Measurements from ENCODE around the gene RRP1.

The RRP1 gene

GRCh38 chr21:43767498-43767983, 21.8 kb upstream of the RRP1 start:
- Histone ChIP-seq H3K36me3 (peaks cover 31% of the 10 kb centered on the region), H3K4me1 (ENCODE audit: control insufficient read depth in 1 of 2, insufficient read depth in 1 of 2, low read depth in 1 of 2, low read length in 1 of 2) (peaks cover 7% of the 10 kb centered on the region in 2 experiments), H3K4me3 (ENCODE audit: low read depth in 1 of 2, low read length in 1 of 2) (no peak overlapping the region), H3K9me3 (no peaks in the 10 kb centered on the region), H3K27me3 (peaks cover 18% of the 10 kb centered on the region), H3K27ac (no peak overlapping the region)
- no peak for TF ChIP-seq CTCF (IDR thresholded peaks at IDR 0.05)

- TF ChIP-seq CTCF (IDR thresholded peaks at IDR 0.05): no peak
- peaks cover 7% of the 10 kb centered on the region in 2 experiments for H3K4me1 ChIP-seq (ENCODE audit: control insufficient read depth in 1 of 2, insufficient read depth in 1 of 2, low read depth in 1 of 2, low read length in 1 of 2)
- no peak overlapping the region for H3K27ac ChIP-seq
- peaks cover 31% of the 10 kb centered on the region for H3K36me3 ChIP-seq
- no peak overlapping the region for H3K4me3 ChIP-seq (ENCODE audit: low read depth in 1 of 2, low read length in 1 of 2)
- H3K9me3 ChIP-seq: no peaks in the 10 kb centered on the region
- H3K27me3 ChIP-seq: peaks cover 18% of the 10 kb centered on the region
These were observed 21.2 kb upstream of the RRP1 start for GRCh38 chr21:43767984-43768867.

- peaks cover 7% of the 10 kb centered on the region in 2 experiments for H3K4me1 ChIP-seq (ENCODE audit: control insufficient read depth in 1 of 2, insufficient read depth in 1 of 2, low read depth in 1 of 2, low read length in 1 of 2)
- H3K27ac ChIP-seq: no peak overlapping the region
- peaks cover 31% of the 10 kb centered on the region for H3K36me3 ChIP-seq
These were observed 20.6 kb upstream of the RRP1 start for GRCh38 chr21:43768868-43769167.

GRCh38 chr21:43769325-43769958, 19.9 kb upstream of the RRP1 start:
- H3K9me3 ChIP-seq: no peaks in the 10 kb centered on the region
- peaks cover 9 to 10% of the 10 kb centered on the region in 2 experiments for H3K4me1 ChIP-seq (ENCODE audit: control insufficient read depth in 1 of 2, insufficient read depth in 1 of 2, low read depth in 1 of 2, low read length in 1 of 2)
- H3K27ac ChIP-seq: no peak overlapping the region
- TF ChIP-seq CTCF (IDR thresholded peaks at IDR 0.05): no peak
- H3K36me3 ChIP-seq: peaks cover 31% of the 10 kb centered on the region
- peaks cover 18% of the 10 kb centered on the region for H3K27me3 ChIP-seq
- no peak overlapping the region for H3K4me3 ChIP-seq (ENCODE audit: low read depth in 1 of 2, low read length in 1 of 2)

More at GRCh38 chr21:43768868-43769167, 20.6 kb upstream of the RRP1 start:
- Histone ChIP-seq H3K4me3 (ENCODE audit: low read depth in 1 of 2, low read length in 1 of 2) (no peak overlapping the region), H3K27me3 (peaks cover 18% of the 10 kb centered on the region), H3K9me3 (no peaks in the 10 kb centered on the region)
- no peak for TF ChIP-seq CTCF (IDR thresholded peaks at IDR 0.05)

GRCh38 chr21:43770066-43770655, 19.2 kb upstream of the RRP1 start:
- Histone ChIP-seq H3K9me3 (no peaks in the 10 kb centered on the region), H3K4me3 (ENCODE audit: low read depth in 1 of 2, low read length in 1 of 2) (no peak overlapping the region), H3K36me3 (peaks cover 25% of the 10 kb centered on the region), H3K4me1 (ENCODE audit: control insufficient read depth in 1 of 2, insufficient read depth in 1 of 2, low read depth in 1 of 2, low read length in 1 of 2) (peaks cover 16 to 17% of the 10 kb centered on the region in 2 experiments), H3K27me3 (peaks cover 18% of the 10 kb centered on the region), H3K27ac (no peak overlapping the region)
- no peak for TF ChIP-seq CTCF (IDR thresholded peaks at IDR 0.05)
